ENCODE data around the gene SPATA31C2.
"Not testable (repeated sequence)": the region's sequence is repeated elsewhere in the genome, so short reads cannot be mapped to it uniquely, and the experiment has no call there.

SPATA31C2 gene

GRCh38 chr9:88118121-88118520 is 20.2 kb downstream of the SPATA31C2 start:
- DNase-seq, result not testable (repeated sequence)

GRCh38 chr9:88114968-88115612 is 23.2 kb downstream of the SPATA31C2 start:
- DNase-seq, result not testable (repeated sequence)

GRCh38 chr9:88114283-88114967 is 23.9 kb downstream of the SPATA31C2 start:
- not testable (repeated sequence) for DNase-seq

- not testable (repeated sequence) for DNase-seq
Observed at GRCh38 chr9:88113156-88114130, 24.8 kb downstream of the SPATA31C2 start.

GRCh38 chr9:88110026-88110425 is 28.2 kb downstream of the SPATA31C2 start:
- DNase-seq, result no peak

GRCh38 chr9:88108779-88109178 is 29.5 kb downstream of the SPATA31C2 start:
- DNase-seq, result no peak

GRCh38 chr9:88106492-88106891 is 31.8 kb downstream of the SPATA31C2 start:
- no peak for DNase-seq

- DNase-seq, result no peak
Observed at GRCh38 chr9:88092797-88093331, 45.4 kb downstream of the SPATA31C2 start.

- DNase-seq, result no peak
Observed at GRCh38 chr9:88090151-88090581, 48.1 kb downstream of the SPATA31C2 start.

- no peak for DNase-seq
Observed at GRCh38 chr9:88087906-88088305, 50.4 kb downstream of the SPATA31C2 start.

- DNase-seq, result no peak
Observed at GRCh38 chr9:88085476-88085875, 52.8 kb downstream of the SPATA31C2 start.

- DNase-seq, result no peak
Observed at GRCh38 chr9:88084357-88085183, 53.7 kb downstream of the SPATA31C2 start.
